HG03432 (cell line): Measurements from ENCODE around the gene DCDC2C.

Experiments used
- ATAC-seq: cut with Tn5 transposase; IDR thresholded peaks from one replicate; pipeline ENCODE4 v1.9.1; 2021; ENCODE audit warnings: mild to moderate bottlenecking, moderate library complexity; ENCODE audit not compliant: unreplicated experiment

DCDC2C gene

DNA sequence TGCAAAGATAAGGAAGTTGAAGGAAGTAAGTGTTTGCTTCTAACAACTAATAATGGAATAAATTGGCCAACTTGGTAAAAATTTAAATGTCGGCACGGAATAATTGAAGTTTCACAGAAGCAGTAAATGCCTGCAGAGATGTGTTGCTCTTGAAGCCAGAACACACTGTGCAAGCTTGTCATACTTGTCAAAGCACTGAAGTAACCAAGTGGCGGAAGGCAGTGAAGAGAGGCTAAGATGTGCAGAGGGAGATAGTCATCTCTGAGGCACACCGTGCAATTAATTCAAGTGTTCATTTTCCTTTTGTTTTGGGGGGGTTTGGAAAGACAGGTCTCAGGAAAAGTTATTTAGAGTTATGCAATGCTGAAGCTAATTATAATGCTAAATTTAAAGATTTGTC lies 5.2 kb downstream of the DCDC2C start:
- no peak for ATAC-seq

DNA sequence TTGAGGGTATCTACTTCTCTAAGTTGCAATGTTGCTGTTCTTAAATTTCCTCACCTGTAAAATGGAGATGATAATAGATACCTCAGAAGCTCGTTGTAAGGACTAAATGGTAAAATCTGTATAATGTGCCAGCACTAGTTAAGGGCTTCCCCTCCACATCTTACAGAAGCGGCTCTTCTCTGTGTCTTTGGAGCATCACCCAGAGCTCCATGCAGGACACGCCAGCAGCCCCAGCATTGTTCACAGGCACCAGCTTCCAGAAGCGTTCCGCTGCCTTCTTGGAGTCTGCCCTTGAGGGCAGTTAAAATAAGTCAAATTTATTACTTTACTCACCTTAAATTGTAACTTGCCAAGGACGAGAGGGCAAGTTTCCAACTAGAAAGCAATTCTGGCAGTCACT lies 5.8 kb downstream of the DCDC2C start:
- ATAC-seq, result no peak

- no peak for ATAC-seq
Observed at GRCh38 chr2:3712424-3712823, 9.0 kb downstream of the DCDC2C start.

DNA sequence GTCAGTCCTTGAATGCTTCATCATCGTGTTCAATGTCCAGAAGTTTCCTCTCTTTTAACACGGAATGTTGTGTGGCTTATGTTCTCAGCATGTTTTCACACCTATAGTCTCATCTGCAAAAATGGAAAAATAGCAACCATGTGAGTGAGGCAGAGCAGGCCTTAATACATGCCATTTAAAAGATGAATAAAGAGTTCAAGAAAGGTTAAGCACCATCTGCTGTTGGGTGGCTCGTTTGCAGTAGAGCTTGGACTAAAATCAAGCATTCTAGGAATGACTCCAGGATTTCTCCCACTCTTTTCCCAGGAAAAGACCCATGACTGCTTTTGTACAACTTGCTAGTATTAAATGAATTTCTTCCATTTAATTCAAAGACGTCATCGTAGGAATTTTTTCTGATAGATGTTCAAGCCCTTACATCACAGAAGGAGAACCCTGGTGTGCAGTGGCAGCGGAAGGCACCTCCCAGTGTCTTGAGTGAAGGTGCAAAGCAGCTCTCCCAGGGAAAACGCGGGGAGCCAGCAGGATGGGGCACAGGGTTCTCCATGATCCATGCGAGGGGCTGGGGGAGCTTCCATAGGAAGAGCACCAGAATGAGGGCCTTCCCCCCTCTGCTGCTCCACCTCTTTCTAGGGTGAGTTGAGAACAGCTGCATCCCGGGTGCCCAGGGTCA lies 9.6 kb downstream of the DCDC2C start:
- no peak for ATAC-seq

DNA sequence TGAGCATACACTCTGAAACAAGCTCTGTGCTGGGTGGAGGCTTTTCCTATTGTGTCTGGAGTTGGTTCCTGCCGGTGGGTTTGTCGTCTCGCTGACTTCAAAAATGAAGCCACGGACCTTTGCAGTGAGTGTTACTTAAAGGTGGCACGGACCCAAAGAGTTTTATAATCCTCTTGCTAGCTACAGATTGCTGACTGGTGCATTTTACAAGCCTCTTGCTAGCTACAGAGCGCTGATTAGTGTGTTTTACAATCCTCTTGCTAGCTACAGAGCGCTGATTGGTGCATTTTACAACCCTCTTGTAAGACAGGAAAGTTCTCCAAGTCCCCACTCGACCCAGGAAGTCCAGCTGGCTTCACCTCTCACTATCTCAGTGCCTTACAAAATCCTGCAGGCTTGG lies 15.3 kb downstream of the DCDC2C start:
- no peak for ATAC-seq

DNA sequence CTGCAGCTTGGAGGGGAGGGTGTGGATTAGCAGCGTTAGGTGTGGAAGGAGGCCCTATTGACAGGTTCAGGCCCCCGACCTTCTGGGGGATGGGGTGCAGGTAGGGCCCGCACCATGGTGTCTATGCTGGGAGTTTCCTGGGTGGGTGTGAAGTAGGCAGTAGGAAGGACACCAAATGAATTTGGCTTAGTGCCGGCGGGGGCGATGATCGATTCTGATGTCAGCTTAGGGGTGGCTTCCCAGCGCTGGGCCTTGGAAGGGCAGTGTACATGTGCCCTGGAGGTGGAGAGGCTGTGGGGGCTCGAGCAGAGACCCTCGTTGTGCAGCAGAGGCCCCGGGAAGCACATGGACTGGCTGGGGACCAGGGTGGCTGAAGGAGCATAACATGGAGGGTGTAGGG lies 21.6 kb downstream of the DCDC2C start:
- ATAC-seq, result no peak

DNA sequence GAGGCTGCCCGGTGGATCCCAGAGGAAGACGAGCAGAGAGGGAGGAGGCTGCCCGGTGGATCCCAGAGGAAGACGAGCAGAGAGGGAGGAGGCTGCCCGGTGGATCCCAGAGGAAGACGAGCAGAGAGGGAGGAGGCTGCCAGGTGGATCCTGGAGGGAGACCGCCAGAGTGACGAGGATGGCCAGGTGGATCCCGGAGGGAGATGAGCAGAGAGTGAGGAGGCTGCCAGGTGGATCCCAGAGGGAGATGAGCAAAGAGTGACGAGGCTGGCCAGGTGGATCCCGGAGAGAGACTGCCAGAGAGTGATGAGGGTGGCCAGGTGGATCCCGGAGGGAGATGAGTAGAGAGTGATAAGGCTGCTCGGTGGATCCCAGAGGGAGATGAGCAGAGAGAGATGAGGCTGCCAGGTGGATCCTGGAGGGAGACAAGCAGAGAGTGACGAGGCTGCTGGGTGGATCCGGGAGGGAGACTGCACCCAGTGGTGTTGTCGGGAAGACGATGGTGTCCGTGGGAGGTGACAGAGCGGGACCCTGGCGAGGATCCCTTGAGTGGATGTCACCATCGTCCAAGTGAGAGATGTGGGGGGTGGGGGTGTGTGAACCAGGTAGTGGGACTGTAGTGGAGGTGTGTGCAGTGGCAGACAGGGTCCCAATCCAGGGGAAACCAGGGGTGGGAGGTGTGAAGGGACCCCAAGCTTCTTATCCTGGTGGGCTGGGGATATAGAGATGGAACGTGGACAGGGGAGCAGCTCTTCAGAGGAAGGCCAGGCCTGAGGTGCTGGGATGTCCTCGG lies 22.3 kb downstream of the DCDC2C start:
- ATAC-seq, result no peak

DNA sequence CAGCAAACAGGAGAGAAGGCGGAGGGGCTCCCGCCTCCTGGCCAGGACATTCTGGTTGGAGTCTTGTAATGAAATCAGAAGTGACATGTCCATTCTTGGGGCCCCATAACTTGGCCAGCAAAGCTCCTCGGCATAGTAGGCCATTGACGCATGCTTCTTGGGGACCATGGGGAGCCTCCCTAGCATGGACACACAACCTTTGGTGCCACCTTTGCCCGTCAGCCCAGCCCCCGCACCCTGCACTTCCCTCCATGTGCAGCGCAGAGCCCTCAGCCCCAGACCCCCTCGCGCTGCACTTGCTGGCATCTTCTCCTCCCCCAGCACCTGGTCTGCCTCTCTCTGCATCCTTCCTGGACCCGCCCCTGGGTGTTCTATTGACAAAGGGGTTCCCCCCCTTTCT lies 23.1 kb downstream of the DCDC2C start:
- ATAC-seq, result no peak

DNA sequence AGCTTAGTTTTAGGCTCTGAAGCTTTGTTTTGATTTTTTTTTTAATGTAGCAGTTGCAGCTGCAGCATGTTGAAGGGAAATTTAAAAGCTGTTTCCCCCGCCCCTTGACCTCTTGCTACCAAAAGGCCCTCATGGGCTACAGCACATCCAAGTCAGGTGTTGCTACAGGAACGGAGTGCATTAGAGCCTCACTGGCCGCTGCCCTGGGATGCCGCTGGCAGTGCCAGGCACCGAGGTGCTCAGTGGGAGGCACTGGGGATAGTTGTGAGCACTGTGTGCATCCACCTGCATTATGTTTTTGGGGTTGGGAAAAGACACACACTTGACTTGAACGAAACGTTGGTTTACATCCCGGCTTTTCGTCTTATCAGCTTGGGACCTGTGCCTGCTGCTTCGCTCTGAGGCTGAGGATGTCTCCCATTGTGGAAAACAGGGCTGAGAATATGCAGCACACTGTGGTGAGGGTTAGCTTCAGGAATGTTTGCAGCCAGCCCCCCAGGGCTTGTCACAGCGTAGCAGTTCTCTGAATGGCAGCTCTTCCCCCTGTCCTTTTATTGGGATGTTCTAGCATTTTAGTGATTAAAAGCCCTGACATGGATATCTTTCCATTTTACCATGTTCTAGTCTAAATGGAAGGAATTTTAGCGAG lies 24.1 kb downstream of the DCDC2C start:
- no peak for ATAC-seq

- no peak for ATAC-seq
Observed at GRCh38 chr2:3728104-3729054, 25.0 kb downstream of the DCDC2C start.

DNA sequence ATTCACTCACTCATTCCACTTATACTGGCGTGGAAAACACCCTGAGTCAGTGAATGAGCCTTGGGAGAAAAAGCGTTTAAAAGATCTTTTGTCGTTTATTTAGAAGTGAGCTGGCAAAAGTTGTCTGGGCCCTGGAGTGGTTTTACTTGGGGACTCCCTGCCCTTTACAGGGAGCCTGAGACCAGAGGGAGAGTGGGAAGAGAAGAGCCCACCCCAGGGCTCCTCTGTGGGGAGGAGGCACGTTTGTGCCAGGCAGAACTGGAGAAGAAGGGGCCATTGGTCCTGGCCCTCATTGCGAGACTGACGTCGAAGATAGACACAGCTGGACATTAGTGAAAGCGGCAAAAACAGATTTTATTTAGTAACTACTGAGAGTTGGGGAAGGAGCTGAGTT lies 25.7 kb downstream of the DCDC2C start:
- no peak for ATAC-seq

DNA sequence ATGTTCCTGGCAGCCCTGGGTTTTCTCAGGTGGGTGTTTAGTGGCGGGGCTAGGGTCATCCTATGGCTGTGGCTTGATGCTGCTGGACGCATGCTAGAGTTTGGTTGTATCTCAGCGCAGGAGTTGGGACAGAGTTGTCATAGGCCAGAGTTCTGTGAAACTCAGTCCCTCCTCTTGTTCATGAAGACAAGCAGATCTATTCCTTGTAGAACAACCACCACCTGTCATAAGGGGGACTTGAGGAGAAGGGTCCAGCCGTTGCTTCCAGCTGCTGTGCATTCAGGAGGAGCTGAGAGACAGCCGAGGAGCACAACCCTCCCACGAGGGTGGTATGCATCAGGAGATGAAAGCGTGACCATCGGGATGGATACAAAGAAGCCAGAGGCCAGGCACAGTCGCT lies 26.4 kb downstream of the DCDC2C start:
- no peak for ATAC-seq

GRCh38 chr2:3730646-3731045 lies 27.3 kb downstream of the DCDC2C start:
- ATAC-seq, result no peak

DNA sequence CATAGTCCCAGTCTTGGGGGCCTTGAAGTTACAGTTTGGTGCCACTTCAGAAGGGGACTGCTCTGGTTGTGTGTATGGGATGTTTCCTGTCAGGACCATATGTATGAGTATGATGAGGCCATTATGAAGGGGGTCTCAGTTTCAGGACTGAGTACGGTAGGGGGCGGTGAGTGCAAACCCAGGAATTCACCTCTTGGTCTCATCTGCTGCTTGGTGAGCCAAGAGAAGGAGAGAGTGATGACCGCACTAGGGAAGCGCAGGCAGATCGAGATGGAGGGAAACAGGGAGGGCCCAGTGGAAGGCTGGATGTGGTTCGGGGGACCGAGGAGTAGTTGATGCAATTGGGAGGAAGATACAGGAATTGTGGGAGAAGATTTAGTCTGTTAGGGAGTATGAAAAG lies 28.5 kb downstream of the DCDC2C start:
- ATAC-seq, result no peak

GRCh38 chr2:3736112-3736511 lies 32.7 kb downstream of the DCDC2C start:
- no peak for ATAC-seq

DNA sequence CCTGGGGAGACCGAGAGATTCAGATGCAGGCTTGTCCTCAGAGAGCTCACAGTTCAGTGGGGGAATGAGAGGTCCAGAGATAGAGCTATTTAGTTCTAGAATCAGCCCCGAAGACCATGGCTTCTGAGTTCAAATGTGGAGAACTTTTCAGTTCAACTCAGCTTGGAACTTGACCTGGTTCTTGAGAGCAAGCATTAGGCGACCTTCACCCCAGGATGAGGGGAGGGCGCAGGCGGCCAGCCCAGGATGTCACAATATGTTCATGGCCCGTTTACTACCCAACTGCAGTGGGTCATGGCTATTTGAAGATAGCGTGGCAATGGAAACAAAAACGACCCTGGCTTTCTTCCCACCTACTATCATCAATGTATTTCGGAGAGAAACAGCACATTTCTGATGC lies 33.8 kb downstream of the DCDC2C start:
- ATAC-seq, result no peak

DNA sequence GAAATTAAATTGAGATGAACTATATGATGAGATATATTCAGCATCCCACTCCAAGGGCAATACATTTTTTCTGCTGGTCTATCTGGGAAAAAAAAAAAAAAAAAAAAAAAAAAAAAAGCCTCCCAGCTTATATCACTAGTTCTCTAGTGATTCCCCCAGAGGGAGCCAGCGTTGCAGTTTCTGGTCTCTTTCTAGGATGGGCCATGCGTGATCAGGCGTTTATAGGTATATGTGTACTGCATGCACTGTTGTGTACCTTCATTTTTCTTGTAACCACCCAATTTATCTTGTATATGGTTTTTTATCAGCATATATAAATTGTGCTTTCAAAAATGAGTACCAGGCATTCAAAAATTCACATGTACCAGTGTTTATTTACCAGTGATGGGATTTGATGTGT lies 35.1 kb downstream of the DCDC2C start:
- ATAC-seq, result no peak

DNA sequence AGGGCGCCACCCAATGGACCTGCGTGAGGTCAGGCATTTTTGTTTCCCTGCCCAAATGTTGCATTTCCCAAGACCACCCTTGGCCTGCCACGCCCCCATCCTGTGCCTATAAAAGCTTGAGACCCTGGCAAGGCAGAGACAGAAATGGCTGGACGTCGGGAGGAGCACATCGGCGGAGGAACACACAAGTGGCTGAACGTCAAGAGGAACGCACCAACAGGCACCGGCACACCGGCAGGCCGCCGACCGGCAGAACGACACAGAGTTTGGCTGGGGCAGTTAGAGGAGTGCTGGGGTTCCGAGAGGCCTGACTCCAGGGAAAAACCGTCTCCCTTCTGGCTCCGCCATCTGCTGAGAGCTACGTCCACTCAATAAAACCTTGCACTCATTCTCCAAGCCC lies 35.9 kb downstream of the DCDC2C start:
- no peak for ATAC-seq

DNA sequence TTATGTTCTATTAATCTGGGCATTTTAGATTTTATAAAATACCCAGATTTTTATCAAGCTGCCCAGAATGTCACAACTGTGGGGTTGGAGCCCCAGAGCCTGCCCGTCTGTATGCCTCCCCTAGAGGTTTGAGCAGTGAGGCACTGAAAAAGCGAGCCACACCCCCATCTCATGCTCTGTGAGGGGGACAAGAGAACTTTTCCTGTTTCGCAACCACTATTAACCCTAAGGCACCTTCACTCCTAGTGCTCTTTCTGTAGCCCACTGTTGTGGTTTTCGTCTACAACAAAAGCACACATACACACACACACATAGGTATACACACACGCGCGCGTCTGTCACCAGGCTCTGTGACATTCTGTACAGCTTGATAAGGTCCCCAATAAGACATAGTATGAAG lies 38.0 kb downstream of the DCDC2C start:
- ATAC-seq, result no peak

DNA sequence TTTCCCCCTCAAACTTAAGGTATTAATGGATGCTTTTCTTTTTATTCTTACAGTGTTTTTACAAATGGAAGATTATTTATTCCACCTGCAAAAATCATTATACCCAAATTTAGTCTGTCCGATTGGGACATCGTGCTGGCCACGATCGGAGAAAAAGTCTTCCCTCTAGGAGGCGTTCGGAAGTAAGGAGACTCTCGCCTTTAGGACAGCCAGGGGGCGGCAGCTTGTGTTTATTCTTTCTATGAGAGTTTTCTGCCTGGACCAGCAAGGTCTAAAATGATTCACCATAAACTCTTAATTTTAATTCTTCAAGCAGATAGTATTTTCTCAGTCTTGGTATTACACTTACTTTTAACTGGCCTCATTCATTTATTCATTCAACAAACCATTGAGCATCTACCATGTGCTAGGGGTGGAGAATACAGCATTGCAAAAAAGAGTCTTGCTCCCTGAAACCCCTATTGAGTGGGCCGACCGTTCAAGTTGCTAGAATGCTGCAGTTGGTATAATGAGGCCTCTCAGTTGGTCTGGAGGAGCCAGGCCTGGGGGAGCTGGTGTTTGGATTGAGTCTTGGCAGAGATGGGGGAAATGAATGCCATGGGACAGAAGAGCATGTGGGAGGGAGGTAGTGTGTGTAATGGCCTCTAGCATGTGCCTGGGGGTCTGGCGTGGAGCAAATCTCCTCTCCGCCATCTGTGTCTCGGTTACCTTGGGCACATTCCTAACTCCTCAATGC lies 38.7 kb downstream of the DCDC2C start:
- no peak for ATAC-seq
